Adipocyte (in vitro differentiated cells): Measurements from ENCODE around the gene SLC5A10.

Experiments used
- DNase-seq: peaks from one replicate; pipeline ENCODE4 v3.0.0-alpha.2; 2015; ENCODE audit warnings: low read depth
- H3K27me3 ChIP-seq: replicated peaks from 2 replicates; pipeline ENCODE4 v1.7.0; 2013; ENCODE audit warnings: mild to moderate bottlenecking, low read length, moderate library complexity; ENCODE audit not compliant: control insufficient read depth, insufficient read depth
- H3K36me3 ChIP-seq: 2 replicates; pipeline ENCODE4 v1.7.0; 2013; ENCODE audit warnings: low read length, mild to moderate bottlenecking, moderate library complexity; ENCODE audit not compliant: control insufficient read depth, insufficient read depth, severe bottlenecking
- H3K4me1 ChIP-seq: 2 replicates; pipeline ENCODE4 v1.7.0; 2013; ENCODE audit warnings: mild to moderate bottlenecking, low read length, moderate library complexity; ENCODE audit not compliant: control insufficient read depth, insufficient read depth
- H3K4me3 ChIP-seq: 2 replicates; pipeline ENCODE4 v1.7.0; 2013; ENCODE audit warnings: mild to moderate bottlenecking, low read length, moderate library complexity
- H3K9ac ChIP-seq: 2 replicates; pipeline ENCODE4 v1.7.0; 2013; ENCODE audit warnings: mild to moderate bottlenecking, low read length, moderate library complexity
- H3K9me3 ChIP-seq: 2 replicates; pipeline ENCODE4 v1.7.0; 2013; ENCODE audit warnings: mild to moderate bottlenecking, low read length, moderate library complexity; ENCODE audit not compliant: control insufficient read depth

Gene SLC5A10

DNA sequence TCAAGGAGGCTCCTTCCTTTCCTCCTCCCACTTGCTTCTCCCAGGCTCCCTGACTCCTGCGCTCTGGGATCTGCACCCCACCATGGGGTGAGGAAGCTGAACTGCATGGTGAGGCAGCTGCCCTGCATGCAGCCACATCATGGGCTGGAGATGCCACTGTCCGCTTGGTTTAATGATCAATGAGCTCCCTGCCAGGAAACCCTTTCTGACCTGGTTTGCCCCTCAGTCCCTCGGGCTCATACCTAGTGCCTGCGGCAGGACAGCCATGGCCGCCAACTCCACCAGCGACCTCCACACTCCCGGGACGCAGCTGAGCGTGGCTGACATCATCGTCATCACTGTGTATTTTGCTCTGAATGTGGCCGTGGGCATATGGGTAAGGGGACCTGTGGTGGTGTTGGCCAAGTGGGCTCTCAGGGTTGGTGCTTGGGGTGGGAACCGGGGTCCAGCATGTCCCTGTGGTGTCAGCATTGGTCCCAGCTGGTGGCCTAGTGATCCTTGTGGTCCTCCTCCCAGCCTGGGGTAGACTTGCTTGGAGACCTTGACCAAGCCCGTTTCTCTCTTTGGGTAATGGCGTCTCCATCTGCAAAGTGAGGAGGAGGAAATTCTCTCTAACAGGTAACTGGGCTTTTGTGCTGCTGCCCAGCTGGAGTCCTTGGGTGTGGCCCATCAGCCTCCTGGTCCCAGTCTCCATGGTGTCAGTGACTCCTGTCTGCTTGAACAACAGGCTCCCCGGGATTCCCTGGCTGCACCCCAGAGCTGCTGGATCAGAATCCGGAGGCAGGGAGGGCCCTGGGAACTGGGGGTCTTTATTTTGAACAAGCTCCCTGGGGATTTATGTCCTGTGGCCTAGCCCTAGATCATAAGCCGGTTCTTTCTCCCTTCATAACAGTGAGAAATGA lies at the start of gene SLC5A10:
TSS of gene SLC5A10 (plus strand) at position 225 of the 902 bp plus-strand sequence. CDS start at position 266, 41 bp downstream.
- Histone ChIP-seq H3K36me3 (no peaks in the 10 kb centered on the region), H3K9me3 (no peaks in the 10 kb centered on the region), H3K9ac (no peak within 1 kb of the TSS), H3K4me3 (no peak within 1 kb of the TSS), H3K4me1 (peaks cover 8% of the 10 kb centered on the region), H3K27me3 (peaks cover 27% of the 10 kb centered on the region)
- no peak for DNase-seq

DNA sequence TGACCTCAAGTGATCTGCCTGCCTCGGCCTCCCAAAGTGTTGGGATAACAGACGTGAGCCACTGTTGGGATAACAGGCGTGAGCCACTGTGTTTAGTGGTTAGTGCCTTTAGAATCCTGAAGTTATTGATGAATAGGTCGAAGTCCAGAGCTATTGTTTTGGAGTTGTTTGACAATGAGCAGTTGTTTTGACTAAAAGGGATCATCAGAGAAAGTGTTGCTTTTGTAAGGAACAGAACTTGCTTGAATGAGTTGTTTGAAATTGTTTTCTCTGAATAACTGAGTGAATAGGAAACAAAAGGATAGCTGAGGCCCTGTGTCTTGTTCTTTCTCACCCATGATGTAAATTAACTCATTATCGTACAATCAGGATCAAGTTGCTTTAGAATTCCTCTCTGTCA lies 47.5 kb upstream of the SLC5A10 start:
- H3K36me3 ChIP-seq, result peaks cover 23% of the 10 kb centered on the region
- no peak for DNase-seq
- H3K9me3 ChIP-seq, result no peaks in the 10 kb centered on the region
- no peaks in the 10 kb centered on the region for H3K4me1 ChIP-seq
- no peak overlapping the region for H3K4me3 ChIP-seq
- H3K27me3 ChIP-seq, result no peaks in the 10 kb centered on the region
- no peak overlapping the region for H3K9ac ChIP-seq

DNA sequence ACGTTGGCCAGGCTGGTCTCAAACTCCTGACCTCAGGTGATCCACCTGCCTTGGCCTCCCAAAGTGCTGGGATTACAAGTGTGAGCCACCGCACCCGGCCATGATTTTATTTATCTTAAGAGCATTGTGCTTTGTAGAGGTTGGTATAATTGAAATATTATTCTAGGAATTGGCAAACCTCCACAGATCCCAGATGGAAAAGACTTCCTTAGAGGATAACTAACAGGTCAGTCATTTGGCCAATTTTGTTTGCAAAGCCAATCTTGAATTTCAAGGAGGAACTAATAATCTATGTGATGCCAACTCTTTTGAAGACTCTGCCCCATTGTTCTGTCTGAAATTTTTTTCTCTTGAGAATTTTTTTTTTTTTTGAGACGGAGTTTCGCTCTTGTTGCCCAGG lies 46.7 kb upstream of the SLC5A10 start:
- H3K9me3 ChIP-seq, result no peaks in the 10 kb centered on the region
- no peak overlapping the region for H3K9ac ChIP-seq
- no peak overlapping the region for H3K4me3 ChIP-seq
- DNase-seq, result no peak
- H3K36me3 ChIP-seq, result peaks cover 23% of the 10 kb centered on the region
- H3K27me3 ChIP-seq, result no peaks in the 10 kb centered on the region
- H3K4me1 ChIP-seq, result no peaks in the 10 kb centered on the region

DNA sequence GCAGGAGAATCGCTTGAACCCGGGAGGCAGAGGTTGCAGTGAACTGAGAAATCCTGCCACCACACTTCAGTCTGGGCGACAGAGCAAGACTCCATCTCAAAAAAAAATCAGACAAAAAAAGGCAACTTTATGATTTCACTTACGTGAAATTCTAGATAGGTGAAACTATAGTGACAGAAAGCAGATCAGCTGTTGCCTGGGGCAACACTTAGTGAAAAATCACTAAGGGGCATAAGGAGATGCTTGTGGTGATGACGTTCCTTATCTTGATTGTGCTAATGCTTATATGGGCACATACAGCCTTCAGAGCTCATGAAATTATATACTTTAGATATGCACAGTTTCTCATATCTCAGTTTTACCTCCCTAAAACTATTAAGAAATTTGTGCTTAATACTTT lies 41.6 kb upstream of the SLC5A10 start:
- peaks cover 33% of the 10 kb centered on the region for H3K36me3 ChIP-seq
- H3K9ac ChIP-seq, result no peak overlapping the region
- H3K27me3 ChIP-seq, result no peaks in the 10 kb centered on the region
- H3K4me3 ChIP-seq, result no peak overlapping the region
- H3K4me1 ChIP-seq, result no peaks in the 10 kb centered on the region
- no peaks in the 10 kb centered on the region for H3K9me3 ChIP-seq
- DNase-seq, result no peak

DNA sequence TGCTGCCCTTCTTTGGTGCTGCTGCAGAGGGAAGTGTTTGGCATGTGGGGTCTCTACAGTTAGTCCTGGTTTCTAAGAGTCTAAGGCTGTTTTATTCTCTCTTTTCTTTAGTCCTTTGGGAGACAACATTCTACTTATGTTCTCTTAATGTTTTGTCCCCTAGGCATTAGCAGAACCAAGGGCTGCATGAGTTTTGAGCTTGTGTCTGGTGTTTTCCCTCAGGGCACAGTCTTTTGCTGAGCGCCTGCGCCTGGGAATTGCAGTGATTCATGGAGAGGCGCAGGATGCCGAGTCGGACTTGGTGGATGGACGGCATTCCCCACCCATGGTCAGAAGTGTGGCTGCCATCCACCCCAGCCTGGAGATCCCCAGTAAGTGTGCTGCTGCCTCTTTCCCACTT lies 41.1 kb upstream of the SLC5A10 start:
- no peaks in the 10 kb centered on the region for H3K4me1 ChIP-seq
- no peaks in the 10 kb centered on the region for H3K9me3 ChIP-seq
- no peak overlapping the region for H3K4me3 ChIP-seq
- peaks cover 36% of the 10 kb centered on the region for H3K36me3 ChIP-seq
- no peaks in the 10 kb centered on the region for H3K27me3 ChIP-seq
- DNase-seq, result no peak
- no peak overlapping the region for H3K9ac ChIP-seq

DNA sequence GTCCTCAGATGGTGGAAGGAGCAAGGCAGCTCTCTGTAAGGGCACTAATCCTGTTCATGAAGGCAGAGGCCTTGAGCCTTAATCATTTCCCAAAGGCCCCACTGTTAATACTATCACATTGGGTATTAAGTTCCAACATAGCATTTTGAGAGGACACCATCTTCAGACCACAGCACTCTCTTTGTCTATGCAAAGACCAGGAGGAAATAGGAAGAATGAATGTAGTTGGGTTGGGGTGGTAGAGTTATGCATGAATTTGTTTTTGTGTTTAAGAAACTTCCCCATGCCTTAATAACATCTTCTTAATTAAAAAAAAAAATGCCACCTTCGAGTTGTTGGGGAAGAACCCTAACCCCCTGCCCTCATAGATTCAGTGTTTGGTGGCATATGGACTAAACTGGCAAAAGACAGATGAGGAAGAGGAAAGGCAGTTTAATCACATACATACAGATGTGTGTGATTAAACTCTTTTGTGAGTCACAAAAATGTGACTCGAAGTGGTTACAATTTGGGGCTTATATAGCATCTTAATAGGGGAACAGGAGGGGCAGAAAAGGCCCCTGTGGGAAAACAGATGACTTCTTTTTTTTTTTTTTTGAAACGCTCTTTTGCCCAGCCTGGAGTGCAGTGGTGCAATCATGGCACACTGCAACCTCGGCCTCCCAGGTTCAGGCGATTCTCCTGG lies 35.0 kb upstream of the SLC5A10 start:
- H3K4me1 ChIP-seq, result peaks cover 20% of the 10 kb centered on the region
- H3K4me3 ChIP-seq, result no peak overlapping the region
- no peaks in the 10 kb centered on the region for H3K9me3 ChIP-seq
- H3K9ac ChIP-seq, result no peak overlapping the region
- H3K36me3 ChIP-seq, result peaks cover 30% of the 10 kb centered on the region
- DNase-seq, result peak; percentile 12
- H3K27me3 ChIP-seq, result no peaks in the 10 kb centered on the region

DNA sequence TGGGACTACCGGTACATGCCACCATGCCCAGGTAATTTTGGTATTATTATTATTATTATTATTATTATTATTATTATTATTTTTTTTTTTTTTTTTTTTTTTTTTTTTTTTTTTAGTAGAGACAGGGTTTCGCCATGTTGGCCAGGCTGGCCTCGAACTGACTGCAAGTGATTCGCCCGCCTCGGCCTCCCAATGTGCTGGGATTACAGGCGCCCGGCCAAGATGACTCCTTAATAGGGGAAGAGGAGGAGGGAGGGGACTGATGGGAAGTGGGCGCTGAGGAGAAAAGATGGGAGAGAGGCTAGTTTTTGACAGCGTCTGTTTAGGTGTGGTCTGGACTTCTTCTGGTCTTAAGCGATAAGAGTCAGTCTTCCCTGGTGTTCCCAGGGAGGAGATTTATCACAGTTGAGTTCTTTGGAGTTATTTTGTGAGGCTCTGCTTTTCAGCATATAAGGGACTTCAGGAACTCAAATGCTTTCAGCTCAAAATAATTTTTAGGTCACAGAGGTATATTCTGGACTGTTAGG lies 34.4 kb upstream of the SLC5A10 start:
- no peak overlapping the region for H3K4me3 ChIP-seq
- no peak overlapping the region for H3K9ac ChIP-seq
- H3K9me3 ChIP-seq, result no peaks in the 10 kb centered on the region
- peaks cover 24% of the 10 kb centered on the region for H3K36me3 ChIP-seq
- no peak for DNase-seq
- H3K4me1 ChIP-seq, result peaks cover 23% of the 10 kb centered on the region
- no peaks in the 10 kb centered on the region for H3K27me3 ChIP-seq

DNA sequence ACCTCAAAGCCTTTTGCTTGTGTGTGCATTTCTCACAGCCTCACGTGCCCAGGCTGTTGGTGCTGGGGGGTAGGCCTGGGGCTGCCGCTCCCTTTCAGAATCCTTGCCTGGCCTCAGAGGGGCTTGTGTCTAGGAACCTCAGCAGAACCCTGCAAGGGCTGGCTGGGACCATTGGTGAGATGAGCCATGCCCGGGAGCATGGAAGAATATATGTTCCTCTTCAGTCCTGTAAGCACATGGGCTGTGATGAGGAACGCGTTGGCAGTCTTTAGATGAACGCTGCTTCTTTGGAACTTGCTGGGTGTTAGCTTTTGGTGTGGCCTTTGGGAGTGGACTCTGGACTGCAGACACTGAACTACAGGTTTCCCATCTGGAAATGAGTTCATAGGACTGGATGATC lies 32.0 kb upstream of the SLC5A10 start:
- peaks cover 23% of the 10 kb centered on the region for H3K4me1 ChIP-seq
- no peaks in the 10 kb centered on the region for H3K9me3 ChIP-seq
- peaks cover 25% of the 10 kb centered on the region for H3K36me3 ChIP-seq
- no peak overlapping the region for H3K4me3 ChIP-seq
- H3K27me3 ChIP-seq, result no peaks in the 10 kb centered on the region
- DNase-seq, result no peak
- no peak overlapping the region for H3K9ac ChIP-seq

DNA sequence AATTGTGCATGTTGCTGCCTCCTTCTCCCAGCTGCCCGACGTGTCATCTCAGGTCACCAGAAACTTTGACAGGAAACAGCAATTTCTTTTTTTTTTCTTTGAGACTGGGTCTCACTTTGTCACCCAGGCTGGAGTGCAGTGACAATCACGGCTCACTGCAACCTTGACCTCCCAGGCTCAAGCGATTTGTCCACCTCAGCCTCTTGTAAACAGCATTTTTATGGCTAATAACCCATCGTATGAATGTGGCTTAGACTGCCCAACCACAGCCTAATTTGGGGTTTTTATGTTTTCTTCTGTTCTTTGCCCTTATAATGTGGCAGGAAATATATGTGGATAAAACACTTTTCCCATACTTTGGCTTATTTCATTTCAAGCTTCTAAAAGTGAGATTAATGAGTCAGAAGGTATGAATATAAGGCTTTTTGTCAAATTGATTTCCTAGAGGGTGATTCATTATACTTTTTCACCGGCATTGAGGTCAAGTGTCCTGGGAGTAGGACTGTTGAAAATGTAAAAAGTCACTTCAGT lies 31.0 kb upstream of the SLC5A10 start:
- no peaks in the 10 kb centered on the region for H3K9me3 ChIP-seq
- no peak overlapping the region for H3K4me3 ChIP-seq
- H3K9ac ChIP-seq, result no peak overlapping the region
- peaks cover 23% of the 10 kb centered on the region for H3K4me1 ChIP-seq
- no peak for DNase-seq
- H3K27me3 ChIP-seq, result no peaks in the 10 kb centered on the region
- H3K36me3 ChIP-seq, result peaks cover 22% of the 10 kb centered on the region

DNA sequence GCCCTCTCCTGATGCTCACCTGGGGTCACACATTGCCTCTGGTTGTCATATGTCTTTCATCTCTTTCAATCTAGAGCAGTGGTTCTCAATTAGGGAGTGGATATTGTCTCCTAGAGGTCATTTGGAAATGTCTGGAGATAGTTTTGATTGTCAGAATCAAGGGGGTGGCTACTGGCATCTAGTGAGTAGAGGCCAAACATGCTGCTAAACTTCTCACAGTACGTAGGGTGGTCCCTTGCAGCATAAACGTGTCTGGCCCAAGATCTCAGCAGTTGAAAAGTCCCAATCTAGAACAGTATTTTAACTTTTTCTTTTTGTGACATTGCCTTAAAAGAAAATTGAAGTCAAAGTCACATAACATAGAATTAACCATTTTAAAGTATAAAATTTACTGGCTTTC lies 30.5 kb upstream of the SLC5A10 start:
- H3K36me3 ChIP-seq, result peaks cover 19% of the 10 kb centered on the region

DNA sequence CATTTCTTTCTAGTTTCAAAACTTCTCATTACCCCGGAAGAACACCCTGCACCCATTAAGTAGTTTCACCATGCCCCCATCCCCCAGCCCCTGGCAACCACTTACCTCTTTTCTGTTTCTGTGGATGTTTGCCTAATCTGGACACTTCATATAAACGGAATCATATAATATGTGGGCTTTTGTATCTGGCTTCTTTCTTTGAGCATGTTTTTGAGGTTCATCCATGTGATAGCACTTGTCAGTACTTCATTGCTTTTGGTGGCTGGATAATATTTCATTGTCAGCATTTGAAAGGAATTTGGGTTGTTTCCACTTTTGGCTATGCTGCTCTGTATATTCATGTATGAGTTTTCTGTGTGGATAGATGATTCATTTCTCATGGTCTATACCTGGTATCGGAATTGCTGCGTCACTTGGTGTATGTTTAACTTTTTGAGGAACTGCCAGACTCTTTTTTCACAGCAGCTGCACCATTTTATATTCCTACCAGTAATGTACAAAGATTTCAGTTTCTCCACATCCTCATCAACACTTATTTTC lies 30.0 kb upstream of the SLC5A10 start:
- Histone ChIP-seq H3K36me3 (peaks cover 18% of the 10 kb centered on the region), H3K27me3 (no peaks in the 10 kb centered on the region), H3K4me3 (no peak overlapping the region), H3K9ac (no peak overlapping the region), H3K9me3 (no peaks in the 10 kb centered on the region), H3K4me1 (peaks cover 23% of the 10 kb centered on the region)
- DNase-seq, result peak; percentile 2

More for the DNA sequence above, 30.5 kb upstream of the SLC5A10 start:
- no peaks in the 10 kb centered on the region for H3K27me3 ChIP-seq
- no peak overlapping the region for H3K4me3 ChIP-seq
- no peaks in the 10 kb centered on the region for H3K9me3 ChIP-seq
- no peak overlapping the region for H3K9ac ChIP-seq
- DNase-seq, result no peak
- H3K4me1 ChIP-seq, result peaks cover 23% of the 10 kb centered on the region
